RKO (cell line): ENCODE data around the gene TAS1R3.

ENCODE experiments used
- DNase-seq: peaks from one replicate; pipeline ENCODE4 v3.0.0-alpha.2; 2016; ENCODE audit warnings: low spot score

Gene TAS1R3

GRCh38 chr1:1324524-1325287, 6.4 kb upstream of the TAS1R3 start, which contains the start of the genes CPTP and INTS11:
Gene CPTP (plus strand): TSS chr1:1324802. CDS start chr1:1326911, 2,109 bp downstream.
Gene INTS11 (minus strand): TSS chr1:1324660. CDS start chr1:1324608, 52 bp downstream.
- peak; percentile 92 for DNase-seq

GRCh38 chr1:1325288-1326074, 5.6 kb upstream of the TAS1R3 start:
- peak; percentile 38 for DNase-seq

- no peak for DNase-seq
Observed at GRCh38 chr1:1326075-1326605, 4.9 kb upstream of the TAS1R3 start.

- no peak for DNase-seq
Observed at GRCh38 chr1:1327291-1327690, 3.8 kb upstream of the TAS1R3 start.

- no peak for DNase-seq
Observed at GRCh38 chr1:1328254-1328653, 2.8 kb upstream of the TAS1R3 start.

- DNase-seq: no peak
Observed at GRCh38 chr1:1329304-1330210, 1.5 kb upstream of the TAS1R3 start.

- DNase-seq: no peak
Observed at GRCh38 chr1:1330366-1331067, 563 bp upstream of the TAS1R3 start.

- no peak for DNase-seq
Observed at GRCh38 chr1:1332031-1332755, 1.1 kb downstream of the TAS1R3 start.

GRCh38 chr1:1332774-1333480, 1.8 kb downstream of the TAS1R3 start:
- DNase-seq: no peak

- DNase-seq: no peak
Observed at GRCh38 chr1:1333551-1334241, 2.6 kb downstream of the TAS1R3 start.

GRCh38 chr1:1334835-1335234, 3.8 kb downstream of the TAS1R3 start:
- no peak for DNase-seq

- no peak for DNase-seq
Observed at GRCh38 chr1:1335283-1335682, 4.2 kb downstream of the TAS1R3 start.

GRCh38 chr1:1335792-1336248, 4.7 kb downstream of the TAS1R3 start:
- DNase-seq: no peak

- DNase-seq: no peak
Observed at GRCh38 chr1:1336446-1336845, 5.4 kb downstream of the TAS1R3 start.

- no peak for DNase-seq
Observed at GRCh38 chr1:1336931-1337792, 6.1 kb downstream of the TAS1R3 start.

GRCh38 chr1:1337793-1338147, 6.7 kb downstream of the TAS1R3 start:
- no peak for DNase-seq

GRCh38 chr1:1338278-1338677, 7.2 kb downstream of the TAS1R3 start:
- DNase-seq: no peak

- DNase-seq: no peak
Observed at GRCh38 chr1:1340185-1340584, 9.1 kb downstream of the TAS1R3 start.
